NOMO-1 treated with dmso at 0.1 percent for 144 hours (cell line): ENCODE data around the gene AIG1.
"Not testable (repeated sequence)": the region's sequence is repeated elsewhere in the genome, so short reads cannot be mapped to it uniquely, and the experiment has no call there.

ENCODE experiments used
- DNase-seq: peaks from one replicate; lab custom pipeline; 2025; ENCODE audit not compliant: unreplicated experiment; lab: John Stamatoyannopoulos, UW

Gene AIG1

DNA sequence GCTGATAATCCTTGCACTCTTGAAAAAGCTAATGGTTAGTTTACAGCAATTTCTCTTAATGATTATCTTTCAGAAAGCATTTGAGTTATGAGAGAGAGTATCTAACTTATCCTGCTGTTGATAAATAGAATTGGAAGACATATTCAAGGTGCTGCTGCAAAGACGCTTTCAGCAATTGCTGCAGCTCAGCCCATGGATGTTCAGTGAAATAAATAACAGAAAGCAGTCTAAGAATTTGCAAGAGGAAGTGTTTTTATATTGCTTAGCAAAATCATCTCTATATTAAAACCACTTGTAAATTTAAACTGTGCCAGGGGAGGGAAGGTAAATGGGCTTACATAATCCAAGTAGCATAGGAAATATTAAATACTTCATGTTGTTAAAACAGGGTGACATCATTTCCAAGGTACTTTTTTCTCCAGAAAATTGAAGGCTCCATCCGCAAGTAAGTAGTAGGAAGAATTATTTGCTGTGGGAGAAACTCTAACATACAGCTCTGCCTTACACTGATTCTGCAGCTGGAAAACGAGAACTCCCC, 201.3 kb downstream of the AIG1 start:
- no peak for DNase-seq

DNA sequence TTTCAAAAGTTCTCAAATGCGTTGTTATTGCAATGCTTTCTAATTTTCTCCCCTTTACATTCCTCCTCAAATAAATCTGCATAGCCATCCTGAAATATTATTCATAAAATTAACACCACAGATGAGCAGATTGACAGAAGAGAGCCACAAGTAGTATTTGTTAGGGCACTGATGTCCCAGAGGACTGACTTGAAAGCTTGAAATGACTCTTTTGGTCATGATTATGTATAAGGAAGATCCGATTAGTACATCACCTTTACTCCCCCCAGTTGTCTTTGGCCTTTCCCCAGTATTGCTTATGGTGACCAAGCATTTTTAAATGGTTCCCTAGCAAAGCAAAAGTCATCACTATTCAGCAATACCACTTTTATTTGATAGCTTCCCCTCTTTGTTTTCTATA, 202.2 kb downstream of the AIG1 start:
- no peak for DNase-seq

DNA sequence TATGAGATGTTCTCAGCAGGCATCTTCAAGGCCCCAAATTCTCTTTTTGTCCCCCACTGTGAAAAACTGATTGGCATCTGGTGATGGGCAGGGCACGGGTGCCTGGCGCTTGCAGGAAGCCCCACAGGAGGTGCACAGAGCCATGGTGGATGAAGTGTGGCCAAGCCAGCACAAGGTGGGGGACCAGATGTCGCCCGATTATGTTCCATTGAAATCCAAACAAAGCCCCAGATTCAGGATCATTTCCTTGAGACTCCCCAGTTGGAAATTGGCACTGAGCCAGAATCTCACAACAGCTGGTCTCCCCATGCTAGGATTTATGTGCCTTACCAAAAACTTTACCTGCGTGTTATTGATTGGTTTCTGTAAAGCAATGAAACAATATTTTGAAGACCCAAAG, 203.7 kb downstream of the AIG1 start:
- no peak for DNase-seq

DNA sequence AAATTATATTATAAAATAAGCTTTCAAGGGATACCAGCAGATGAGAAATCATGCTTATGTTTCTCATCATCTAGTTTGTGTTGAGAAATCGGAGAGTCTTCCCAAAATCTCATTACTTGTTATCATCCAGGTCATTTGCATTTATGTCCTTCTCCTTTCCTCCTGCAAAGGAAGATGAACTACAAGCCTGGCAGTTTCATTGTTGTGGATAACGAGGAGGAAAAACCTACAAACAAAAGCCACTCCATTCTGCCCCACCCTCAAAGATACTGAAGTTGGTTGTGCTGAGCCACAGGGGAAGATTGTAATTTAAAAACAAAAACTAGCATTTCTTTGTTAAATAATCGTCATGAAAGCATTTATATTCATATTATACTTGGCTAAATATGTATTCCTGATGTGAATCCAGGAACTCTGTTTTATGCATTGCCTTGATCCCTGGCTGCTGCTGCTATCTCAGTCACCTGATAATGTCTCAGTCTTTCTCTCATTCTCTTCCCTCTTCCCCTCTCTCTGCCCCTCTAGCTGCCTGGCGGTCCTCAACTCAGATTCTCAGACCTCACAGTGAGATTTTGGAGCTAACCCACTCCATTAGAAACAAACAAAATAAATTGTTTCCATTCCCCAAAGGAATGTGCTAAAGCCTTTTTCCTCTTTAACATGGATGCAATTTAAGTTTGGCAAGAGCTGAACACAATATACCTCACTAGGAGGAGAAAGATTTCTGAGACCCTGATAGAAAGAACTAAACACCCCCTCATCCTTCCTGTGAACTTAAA, 204.5 kb downstream of the AIG1 start:
- no peak for DNase-seq

DNA sequence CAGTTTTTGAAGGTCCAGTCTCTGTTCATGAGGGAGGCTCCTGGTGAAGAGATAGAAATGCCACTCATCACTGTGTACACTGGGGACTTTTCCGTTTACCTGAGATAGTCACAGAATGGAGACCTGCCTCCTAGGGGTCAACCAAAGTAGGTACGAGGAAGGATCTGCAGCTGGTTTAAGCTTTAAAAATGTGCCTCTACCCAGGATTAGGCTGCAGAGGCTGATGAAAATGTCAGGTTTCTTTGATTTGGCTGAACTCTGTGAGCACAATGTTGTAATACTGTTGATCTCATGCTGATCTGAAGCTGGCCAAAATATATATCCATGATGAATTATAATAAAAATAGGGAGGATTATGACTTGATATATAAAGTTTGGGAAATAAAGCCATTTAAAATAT, 207.1 kb downstream of the AIG1 start:
- no peak for DNase-seq

DNA sequence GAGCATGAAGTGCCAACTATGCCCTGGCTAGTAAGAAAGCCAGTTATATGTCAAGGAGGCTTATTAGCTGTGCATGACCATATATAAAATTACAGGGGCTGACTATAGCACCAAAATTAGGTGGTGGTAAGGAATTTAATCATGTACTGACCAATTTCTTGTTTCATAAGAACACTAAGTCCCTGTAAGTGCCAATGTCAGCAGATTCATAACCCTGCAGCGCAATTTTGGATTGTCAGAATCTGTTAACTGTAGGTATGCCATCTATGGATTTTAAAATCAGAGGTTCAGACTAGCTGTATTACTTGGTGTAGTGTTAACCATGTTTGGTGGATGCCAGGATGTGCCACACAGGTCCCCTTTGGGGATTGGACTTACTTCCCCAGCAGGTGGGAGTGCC, 207.8 kb downstream of the AIG1 start:
- no peak for DNase-seq

DNA sequence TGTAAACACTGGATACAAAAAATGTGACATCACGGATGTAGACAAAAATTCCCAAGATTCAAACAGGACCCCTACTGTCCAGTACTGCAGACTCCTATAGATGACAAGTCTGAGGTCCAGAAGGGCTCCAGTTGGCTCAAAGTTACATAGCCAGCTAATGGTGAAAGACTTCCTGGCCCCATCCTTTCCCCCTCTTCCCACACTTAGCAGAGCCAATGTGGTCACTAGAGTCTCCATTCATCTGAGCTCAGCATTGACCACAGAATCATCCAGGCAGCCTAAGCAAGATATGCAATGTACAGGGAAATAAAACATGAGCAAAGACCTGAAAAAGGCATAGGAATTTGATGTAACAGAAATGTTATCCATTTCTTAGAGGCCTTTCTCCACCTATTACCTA, 209.3 kb downstream of the AIG1 start:
- DNase-seq, result no peak

DNA sequence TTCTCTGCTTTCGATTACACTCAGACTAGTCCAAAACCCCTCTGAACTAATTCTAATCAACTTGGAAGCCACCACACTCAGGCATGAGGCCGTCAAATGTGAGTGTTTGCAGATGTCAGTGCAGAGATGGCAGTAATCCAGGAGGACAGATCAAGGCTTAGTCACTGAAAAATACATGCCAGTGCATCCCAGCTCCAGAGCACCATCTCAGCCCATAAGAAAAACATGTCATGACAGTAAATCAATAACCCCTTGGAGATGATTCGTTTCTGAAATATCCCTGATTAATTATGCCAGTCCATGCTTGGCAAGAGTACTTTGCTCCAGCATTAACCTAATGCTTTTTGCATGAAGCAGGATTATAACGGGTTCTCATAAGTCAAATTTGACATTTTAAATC, 210.3 kb downstream of the AIG1 start:
- DNase-seq, result no peak

DNA sequence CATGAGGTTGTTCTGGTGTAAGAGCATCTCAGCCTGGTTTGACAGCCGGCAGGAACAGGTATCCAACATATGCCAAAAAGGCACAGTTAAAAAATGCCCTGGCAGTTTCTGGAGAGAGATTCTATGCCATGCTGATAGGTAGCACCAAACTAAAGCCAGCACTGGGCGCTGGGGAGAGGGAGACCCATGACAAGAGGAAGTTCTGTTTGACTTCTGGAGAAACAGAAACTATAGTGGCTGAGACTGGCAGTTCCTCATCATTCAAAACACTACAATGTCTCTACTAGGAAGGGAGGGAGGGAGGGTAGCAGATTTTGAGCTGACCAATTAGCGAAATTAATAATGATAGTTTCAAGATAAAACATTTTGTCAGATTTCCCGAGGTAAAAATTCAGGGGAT, 215.7 kb downstream of the AIG1 start:
- peak; percentile 30 for DNase-seq

DNA sequence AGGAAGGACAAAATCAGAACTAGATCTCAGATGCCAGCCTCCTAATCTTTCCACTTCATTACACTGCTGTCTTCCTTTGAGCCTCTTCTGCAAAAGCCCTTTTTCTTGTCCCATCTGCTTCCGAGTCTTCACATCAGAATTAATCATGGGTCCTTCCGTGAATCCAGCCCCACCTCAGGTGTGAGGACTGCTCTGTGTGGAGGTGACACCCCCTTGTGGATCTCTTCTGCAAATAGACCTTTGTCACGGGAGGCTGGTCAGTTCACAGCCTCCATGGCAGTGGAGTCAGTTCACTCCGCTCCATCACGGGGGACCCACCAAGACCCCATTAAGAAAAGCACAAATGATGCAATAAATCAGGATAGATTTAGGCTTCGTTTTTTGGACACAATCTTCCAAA, 218.7 kb downstream of the AIG1 start:
- no peak for DNase-seq

DNA sequence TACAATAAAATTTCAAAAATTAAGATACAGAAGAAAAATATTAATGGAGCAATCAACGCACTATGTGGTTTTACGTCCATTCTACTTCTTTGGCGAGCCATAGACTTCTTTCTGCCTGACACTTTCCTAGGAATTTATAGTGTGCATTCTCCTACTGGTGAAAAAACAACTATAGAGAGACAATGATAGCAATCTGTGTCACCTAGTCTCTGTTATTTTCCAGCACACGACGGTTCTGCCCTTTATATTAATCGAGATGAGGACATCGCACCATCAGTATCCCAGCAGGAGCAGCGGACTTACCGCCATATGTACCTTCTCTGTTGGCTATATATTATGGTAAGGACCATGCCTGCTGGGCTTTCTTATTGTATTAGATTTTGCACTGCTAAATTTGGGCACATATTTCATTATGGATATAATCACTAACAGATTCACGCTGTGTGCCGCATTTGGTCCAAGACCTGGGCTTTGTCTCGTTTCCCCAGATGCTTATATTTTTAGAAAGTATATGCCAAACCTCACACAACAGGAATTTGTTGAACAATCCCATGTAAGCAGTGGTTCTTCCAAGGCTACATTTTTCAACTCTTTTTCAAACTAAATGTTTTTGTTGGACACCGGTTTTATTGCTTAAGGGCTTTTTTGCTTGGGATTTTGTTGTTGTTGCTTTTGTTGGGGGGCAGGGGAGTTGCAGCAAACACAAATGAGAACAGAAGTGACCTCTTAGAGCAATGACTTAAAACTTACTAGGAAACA, 223.4 kb downstream of the AIG1 start:
- DNase-seq, result no peak

DNA sequence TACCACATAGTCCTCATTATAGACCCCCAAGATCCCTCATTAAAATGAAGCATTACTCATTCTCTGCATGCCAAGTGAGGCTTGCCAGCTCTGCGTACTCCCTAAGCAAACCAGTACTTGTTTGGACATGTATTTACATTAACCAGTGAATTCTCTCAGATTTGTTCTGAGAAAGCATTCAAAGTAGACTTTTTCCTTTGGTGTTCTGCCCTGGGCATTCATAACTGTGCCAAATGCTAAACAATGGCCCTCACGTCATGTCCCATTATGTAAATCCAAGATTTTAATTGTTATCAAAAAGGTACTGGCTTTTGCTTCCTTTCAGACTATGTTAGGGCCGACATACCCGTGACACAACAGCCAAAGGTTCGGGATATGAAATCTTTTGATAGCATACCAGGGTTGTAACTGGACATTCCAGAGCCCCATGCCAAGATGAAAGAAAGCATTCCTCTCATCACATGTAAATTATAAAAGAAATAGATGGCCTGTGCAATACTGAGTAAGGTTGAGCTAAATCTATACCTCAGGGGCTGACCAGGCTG, 225.6 kb downstream of the AIG1 start:
- DNase-seq, result no peak

DNA sequence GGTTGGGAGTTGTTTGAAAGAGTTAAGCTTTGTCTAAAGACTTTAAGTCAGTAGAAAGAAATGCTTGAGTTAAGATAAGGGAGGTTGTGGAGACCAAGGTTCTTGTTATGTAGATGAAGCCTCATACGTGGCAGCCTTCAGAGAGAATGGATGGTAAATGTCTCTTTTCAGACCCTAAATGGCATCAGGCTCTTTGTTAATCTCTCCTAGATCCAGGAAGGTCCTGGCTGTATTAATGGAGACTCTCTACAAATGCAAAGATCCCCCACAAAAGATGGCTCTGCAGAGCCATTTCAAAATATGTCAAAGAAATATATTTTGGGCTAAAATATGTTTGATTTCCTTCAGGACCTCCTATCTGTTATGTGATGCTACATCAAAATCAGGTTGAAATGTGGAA, 228.2 kb downstream of the AIG1 start:
- DNase-seq, result no peak

DNA sequence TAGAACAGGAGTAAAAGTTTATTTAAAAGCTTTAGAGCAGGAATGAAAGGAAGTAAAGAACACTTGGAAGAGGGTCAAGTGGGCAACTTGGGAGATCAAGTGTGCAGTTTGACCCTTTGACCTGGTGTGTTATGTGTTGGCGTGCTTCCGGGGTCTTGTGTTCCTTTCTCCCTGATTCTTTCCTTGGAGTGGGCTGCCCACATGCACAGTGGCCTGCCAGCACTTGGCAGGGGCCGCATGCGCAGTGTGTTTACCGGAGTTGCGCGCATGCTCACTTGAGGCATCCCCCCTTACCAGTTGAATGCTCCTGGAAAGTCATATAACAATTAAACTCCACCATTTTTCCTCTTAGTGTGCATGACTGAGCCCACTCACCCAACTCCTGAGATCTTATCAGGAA, 229.5 kb downstream of the AIG1 start:
- no peak for DNase-seq

DNA sequence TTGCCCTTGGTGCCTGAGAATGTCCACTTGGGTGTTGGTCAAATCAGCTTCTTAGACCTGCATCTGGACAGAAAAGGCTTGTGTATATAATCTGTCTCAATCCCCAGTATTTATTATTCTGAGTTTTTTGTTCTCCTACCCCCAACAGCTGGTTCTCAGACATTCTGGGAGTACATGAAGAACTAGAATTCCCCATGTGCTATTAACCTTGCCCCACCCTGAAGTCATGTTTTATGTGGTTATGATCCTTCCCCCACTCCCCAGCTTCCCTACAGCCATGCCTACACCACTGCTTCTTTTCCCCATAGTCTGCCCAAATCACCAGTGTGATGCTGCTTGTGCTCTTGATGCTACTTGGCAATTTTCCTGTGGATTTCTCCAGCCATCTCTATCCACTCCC, 232.8 kb downstream of the AIG1 start:
- DNase-seq, result no peak

DNA sequence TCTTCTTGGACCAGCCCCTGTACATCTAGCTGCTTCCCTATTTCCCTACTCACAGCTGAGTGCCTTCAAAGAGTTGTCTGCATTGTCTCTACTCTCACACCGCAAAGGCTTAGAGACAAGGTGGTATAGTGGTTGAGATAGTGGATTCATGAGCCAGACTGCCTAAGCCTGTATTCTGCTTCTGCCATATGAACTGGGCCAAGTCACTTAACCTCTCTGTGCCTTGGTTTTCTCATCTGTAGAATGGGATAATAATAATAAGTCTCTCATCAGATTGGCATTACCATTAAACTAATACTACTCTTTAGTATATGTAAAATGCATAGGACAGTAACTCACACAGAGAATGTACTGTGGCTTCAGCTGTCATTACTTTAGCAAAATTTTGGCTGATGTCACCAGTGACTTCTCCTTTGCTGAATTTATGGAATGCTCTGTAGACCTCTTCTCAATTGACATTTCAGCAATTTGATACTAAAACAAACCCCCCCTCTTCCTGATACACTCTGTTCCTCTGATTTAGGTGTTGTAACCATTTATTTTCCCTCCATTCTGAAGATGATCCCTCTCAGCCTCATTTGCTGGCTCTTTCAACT, 233.7 kb downstream of the AIG1 start:
- no peak for DNase-seq

DNA sequence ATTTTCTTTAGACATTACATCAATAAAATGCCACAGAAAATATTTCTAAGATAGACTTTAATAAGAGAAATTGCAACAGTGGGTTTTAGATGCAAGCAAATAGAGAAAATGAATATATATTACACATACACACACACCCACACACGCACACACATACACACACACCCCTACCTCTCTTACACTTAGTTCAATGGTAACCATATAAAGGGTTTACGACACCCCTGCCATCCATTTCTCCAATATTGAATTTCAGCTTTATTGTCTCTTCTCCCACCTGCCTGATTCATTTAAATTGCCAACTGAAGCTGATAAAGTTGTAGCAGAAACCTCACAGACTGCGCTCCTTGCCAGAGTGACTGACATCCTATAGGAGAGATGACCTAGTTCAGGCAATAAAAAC, 235.2 kb downstream of the AIG1 start:
- DNase-seq, result no peak

DNA sequence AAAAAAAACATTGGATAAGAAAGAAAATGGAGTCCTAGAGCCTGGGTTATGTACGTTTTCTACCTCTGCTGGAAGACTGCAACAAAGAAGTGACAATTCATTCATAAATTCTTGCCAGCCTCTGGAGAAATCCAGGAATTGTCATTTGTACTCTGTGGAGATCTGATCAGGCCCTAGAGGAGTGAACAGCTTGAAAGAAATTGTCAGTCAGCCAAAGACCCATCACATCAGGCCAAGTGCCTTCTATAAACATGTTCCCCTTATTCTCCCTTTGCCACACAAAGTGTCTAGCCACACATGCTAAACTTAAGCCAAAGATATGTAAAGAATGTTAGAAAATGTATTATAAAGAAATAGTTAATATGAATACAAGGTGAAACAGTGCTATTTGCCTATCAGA, 237.4 kb downstream of the AIG1 start:
- DNase-seq, result no peak

DNA sequence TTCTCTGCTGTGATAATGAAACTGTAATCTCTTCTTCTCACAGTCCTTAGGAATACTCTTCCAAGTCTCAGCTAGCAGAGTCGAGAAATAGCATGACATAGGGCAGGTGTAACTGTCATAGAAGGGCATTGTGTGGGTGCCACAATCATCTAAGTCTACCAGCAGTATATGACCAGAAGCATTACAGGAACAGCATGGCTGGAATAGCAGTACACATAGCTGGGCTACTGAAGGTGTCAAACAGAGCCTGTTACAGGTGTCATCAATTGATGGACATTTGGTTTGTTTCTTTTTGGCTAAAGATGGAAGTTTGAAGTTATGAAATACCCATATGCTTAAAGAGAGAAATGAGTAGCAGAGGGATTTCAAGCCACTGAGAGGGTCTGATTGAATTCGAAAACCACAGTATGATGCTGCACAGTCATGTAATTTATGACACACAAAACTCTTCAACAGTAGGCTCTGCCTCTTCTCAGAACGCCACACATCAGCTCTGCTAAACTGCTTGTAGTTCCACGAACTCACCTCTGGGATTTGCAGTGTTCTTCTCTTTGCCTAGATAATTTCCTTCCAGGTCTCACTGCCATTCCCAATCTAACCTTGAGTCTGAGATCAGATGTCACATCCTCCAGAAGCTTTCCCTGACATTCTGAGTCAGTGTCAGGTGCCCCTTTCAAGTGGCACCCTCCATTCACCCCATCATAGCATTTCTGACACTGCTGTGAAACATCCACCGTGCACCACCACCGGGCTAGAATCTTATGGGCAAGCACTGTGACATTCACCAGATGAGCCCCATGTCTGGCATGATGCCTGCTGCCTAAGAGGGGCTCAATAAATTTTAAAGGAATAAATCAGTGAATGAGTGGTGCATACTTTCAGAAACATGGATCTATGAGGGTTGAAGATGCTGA, 238.8 kb downstream of the AIG1 start:
- DNase-seq, result no peak

DNA sequence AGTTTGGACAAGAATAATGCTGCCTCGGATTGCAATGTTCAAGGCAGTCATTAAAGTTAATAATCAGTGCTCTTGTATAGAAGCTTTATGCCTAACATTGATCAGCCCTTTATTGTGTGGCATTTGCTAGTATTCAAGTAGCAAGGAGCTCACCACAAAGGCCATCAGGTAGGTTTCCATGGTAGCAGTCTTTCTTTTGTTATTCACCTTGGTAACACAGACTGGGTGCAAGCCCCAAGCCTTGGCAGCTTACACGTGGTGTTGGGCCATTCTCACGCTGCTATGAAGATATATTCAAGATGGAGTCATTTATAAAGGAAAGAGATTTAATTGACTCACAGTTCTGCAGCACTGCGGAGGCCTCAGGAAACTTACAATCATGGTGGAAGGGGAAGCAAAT, 240.5 kb downstream of the AIG1 start:
- DNase-seq, result no peak

DNA sequence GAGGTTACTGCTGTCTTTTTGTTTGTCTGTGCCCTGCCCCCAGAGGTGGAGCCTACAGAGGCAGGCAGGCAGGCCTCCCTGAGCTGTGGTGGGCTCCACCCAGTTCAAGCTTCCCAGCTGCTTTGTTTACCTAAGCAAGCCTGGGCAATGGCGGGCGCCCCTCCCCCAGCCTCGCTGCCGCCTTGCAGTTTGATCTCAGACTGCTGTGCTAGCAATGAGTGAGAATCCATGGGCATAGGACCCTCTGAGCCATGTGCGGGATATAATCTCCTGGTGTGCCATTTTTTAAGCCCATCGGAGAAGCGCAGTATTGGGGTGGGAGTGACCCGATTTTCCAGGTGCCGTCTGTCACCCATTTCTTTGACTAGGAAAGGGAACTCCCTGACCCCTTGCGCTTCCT, 247.1 kb downstream of the AIG1 start:
- DNase-seq, result not testable (repeated sequence)
